Neural cell (in vitro differentiated cells): ENCODE results near the gene IFI6. TPM values are rescaled to one million over a fixed set of nuclear protein-coding genes. Genes with fewer than 3 reads are reported as not detected.

ENCODE experiments used
- H2AFZ ChIP-seq: fragments of 200-600, 300-800 bp; sonication (generic), shearing (Covaris generic); 2 replicates; pipeline ENCODE4 v1.6.0; 2014; ENCODE audit warnings: low read depth, mild to moderate bottlenecking, antibody characterized with exemption, low read length, moderate library complexity
- H3F3A ChIP-seq: fragments of 200-600 bp; shearing (Covaris generic); 2 replicates; pipeline ENCODE4 v1.6.1; 2016; ENCODE audit warnings: mild to moderate bottlenecking, moderate library complexity, mixed read lengths, antibody characterized with exemption, low read length; ENCODE audit not compliant: insufficient read depth, poor library complexity, severe bottlenecking
- H3K27ac ChIP-seq: fragments of 200-600, 300-800 bp; sonication (generic), shearing (Covaris generic); 2 replicates; pipeline ENCODE4 v1.5.1; 2014; ENCODE audit warnings: mild to moderate bottlenecking, low read length, moderate library complexity
- H3K27me3 ChIP-seq: fragments of 300-800, 200-600 bp; sonication (generic), shearing (Covaris generic); 2 replicates; pipeline ENCODE4 v1.6.0; 2014; ENCODE audit warnings: mild to moderate bottlenecking, low read depth, low read length, moderate library complexity; ENCODE audit not compliant: insufficient read depth
- H3K36me3 ChIP-seq: fragments of 300-800, 200-600 bp; sonication (generic), shearing (Covaris generic); 2 replicates; pipeline ENCODE4 v1.5.1; 2014; ENCODE audit warnings: mild to moderate bottlenecking, antibody characterized with exemption, low read length, moderate library complexity; ENCODE audit not compliant: insufficient read depth
- H3K4me2 ChIP-seq: fragments of 300-800, 200-600 bp; sonication (generic), shearing (Covaris generic); 2 replicates; pipeline ENCODE4 v1.6.0; 2014; ENCODE audit warnings: mild to moderate bottlenecking, low read length
- H3K4me3 ChIP-seq: fragments of 300-800, 200-600 bp; sonication (generic), shearing (Covaris generic); 2 replicates; pipeline ENCODE4 v1.5.1; 2014; ENCODE audit warnings: mild to moderate bottlenecking, low read length, moderate library complexity
- H3K79me2 ChIP-seq: fragments of 200-600 bp; shearing (Covaris generic); replicated peaks from 2 replicates; pipeline ENCODE4 v1.6.0; 2014; ENCODE audit warnings: mild to moderate bottlenecking, low read length, moderate library complexity; ENCODE audit not compliant: insufficient read depth
- H3K9ac ChIP-seq: fragments of 300-800, 200-600 bp; sonication (generic), shearing (Covaris generic); 2 replicates; pipeline ENCODE4 v1.6.1; 2016; ENCODE audit warnings: mild to moderate bottlenecking, low read length, mixed read lengths
- H3K9me2 ChIP-seq: fragments of 200-600 bp; shearing (Covaris generic); 2 replicates; pipeline ENCODE4 v1.6.1; 2016; ENCODE audit warnings: mild to moderate bottlenecking, low read length, mixed read lengths; ENCODE audit not compliant: insufficient read depth
- H3K9me3 ChIP-seq: fragments of 200-600, 300-800 bp; sonication (generic), shearing (Covaris generic); 2 replicates; pipeline ENCODE4 v1.6.1; 2016; ENCODE audit warnings: mild to moderate bottlenecking, mixed run types, low read length, moderate library complexity, mixed read lengths
- H4K20me1 ChIP-seq: fragments of 200-600 bp; shearing (Covaris generic); 2 replicates; pipeline ENCODE4 v1.6.1; 2016; ENCODE audit warnings: mild to moderate bottlenecking, mixed run types; ENCODE audit not compliant: insufficient read depth
- EP300 ChIP-seq: fragments of 450-650 bp; conservative IDR thresholded peaks from 2 replicates; pipeline ENCODE4 v1.6.1; 2014; ENCODE audit warnings: antibody characterized with exemption, mild to moderate bottlenecking, moderate library complexity; ENCODE audit not compliant: poor library complexity, severe bottlenecking
- EZH2 ChIP-seq: fragments of 200-600, 300-800 bp; shearing (Covaris generic), sonication (generic); IDR thresholded peaks from 2 replicates; pipeline ENCODE4 v1.6.1; 2014; ENCODE audit warnings: antibody characterized with exemption, low read length, borderline replicate concordance, mild to moderate bottlenecking; ENCODE audit not compliant: insufficient read depth, poor library complexity, severe bottlenecking
- MXI1 ChIP-seq: fragments of 450-650 bp; conservative IDR thresholded peaks from 2 replicates; pipeline ENCODE4 v1.6.1; 2014; ENCODE audit warnings: antibody characterized with exemption, mild to moderate bottlenecking; ENCODE audit not compliant: poor library complexity, severe bottlenecking
- POLR2AphosphoS5 ChIP-seq: IDR thresholded peaks from 2 replicates; pipeline ENCODE4 v1.6.1; 2012
- RAD21 ChIP-seq: fragments of 450-650 bp; conservative IDR thresholded peaks from 2 replicates; pipeline ENCODE4 v1.6.1; 2014; ENCODE audit warnings: antibody characterized with exemption, mild to moderate bottlenecking, moderate library complexity
- SMC3 ChIP-seq: fragments of 450-650 bp; conservative IDR thresholded peaks from 2 replicates; pipeline ENCODE4 v1.6.1; 2014; ENCODE audit warnings: antibody characterized with exemption, mild to moderate bottlenecking, moderate library complexity; ENCODE audit not compliant: poor library complexity
- TAF1 ChIP-seq: IDR thresholded peaks from 2 replicates; pipeline ENCODE4 v1.6.1; 2012; ENCODE audit warnings: low read depth
- polyA plus RNA-seq: library from polyadenylated mRNA; depleted of rRNA; stranded (reverse); fragments of >200 nt; gene quantifications from 2 replicates; pipeline ENCODE4 v1.2.3, GENCODE V29; 2014
- TF ChIP-seq, protein P1 (sequence below): fragments of 450-650 bp; IDR thresholded peaks from 2 replicates; pipeline ENCODE4 v1.5.1; 2014; ENCODE audit warnings: antibody characterized with exemption, mild to moderate bottlenecking, moderate library complexity; ENCODE audit not compliant: poor library complexity, severe bottlenecking
- TF ChIP-seq, protein P2 (sequence below): IDR thresholded peaks from 2 replicates; pipeline ENCODE4 v1.6.1; 2012; ENCODE audit warnings: borderline replicate concordance

The IFI6 gene
- polyA plus RNA-seq, 1 donor from 2014 or later: 0.35 TPM

DNA sequence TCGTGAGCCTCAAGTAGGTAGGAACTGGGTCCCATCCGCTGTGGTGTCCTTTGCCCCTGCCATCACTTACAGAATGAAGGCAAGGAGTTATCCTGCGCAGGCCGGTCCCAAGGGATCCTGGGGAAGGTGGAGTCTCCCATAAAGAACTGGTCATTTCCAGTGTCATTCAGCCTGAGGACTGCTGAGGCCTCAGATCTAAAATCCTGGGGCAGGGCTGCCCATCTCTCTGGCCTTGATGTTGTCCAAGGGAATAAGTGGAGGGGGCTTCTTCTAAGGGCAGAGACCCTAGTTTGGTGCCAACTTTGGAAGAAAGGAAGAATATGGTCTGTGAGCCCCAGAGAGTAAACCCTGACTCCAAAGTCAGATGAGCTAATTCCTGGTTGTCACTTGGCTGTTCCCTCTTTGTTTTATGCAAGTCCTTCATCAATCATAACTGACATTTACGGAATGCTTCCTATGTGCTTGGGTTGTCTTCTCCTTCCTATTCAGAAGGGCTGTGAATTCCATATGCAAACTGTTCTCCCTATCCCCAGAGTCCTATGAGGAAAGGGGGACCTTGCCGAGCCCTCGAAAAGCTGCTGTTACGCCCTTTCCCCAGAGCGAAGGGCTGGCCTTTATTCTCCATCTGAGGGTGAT, 6.9 kb downstream of the IFI6 start:
- Histone ChIP-seq H3F3A (no peaks in the 10 kb centered on the region), H3K4me3 (no peak overlapping the region), H4K20me1 (no peaks in the 10 kb centered on the region), H3K4me2 (no peak overlapping the region), H3K79me2 (no peaks in the 10 kb centered on the region), H3K27ac (no peak overlapping the region), H3K36me3 (no peaks in the 10 kb centered on the region), H3K9me3 (no peaks in the 10 kb centered on the region), H3K9ac (no peak overlapping the region), H3K27me3 (peaks cover 4% of the 10 kb centered on the region), H2AFZ (no peak overlapping the region), H3K9me2 (no peaks in the 10 kb centered on the region)
- TF ChIP-seq EZH2: no peak
- no peak for TF ChIP-seq TAF1
- TF ChIP-seq, protein P1, sequence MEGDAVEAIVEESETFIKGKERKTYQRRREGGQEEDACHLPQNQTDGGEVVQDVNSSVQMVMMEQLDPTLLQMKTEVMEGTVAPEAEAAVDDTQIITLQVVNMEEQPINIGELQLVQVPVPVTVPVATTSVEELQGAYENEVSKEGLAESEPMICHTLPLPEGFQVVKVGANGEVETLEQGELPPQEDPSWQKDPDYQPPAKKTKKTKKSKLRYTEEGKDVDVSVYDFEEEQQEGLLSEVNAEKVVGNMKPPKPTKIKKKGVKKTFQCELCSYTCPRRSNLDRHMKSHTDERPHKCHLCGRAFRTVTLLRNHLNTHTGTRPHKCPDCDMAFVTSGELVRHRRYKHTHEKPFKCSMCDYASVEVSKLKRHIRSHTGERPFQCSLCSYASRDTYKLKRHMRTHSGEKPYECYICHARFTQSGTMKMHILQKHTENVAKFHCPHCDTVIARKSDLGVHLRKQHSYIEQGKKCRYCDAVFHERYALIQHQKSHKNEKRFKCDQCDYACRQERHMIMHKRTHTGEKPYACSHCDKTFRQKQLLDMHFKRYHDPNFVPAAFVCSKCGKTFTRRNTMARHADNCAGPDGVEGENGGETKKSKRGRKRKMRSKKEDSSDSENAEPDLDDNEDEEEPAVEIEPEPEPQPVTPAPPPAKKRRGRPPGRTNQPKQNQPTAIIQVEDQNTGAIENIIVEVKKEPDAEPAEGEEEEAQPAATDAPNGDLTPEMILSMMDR: no peak
- TF ChIP-seq EP300: no peak
- no peak for TF ChIP-seq RAD21
- no peak for TF ChIP-seq MXI1
- no peak for TF ChIP-seq POLR2AphosphoS5
- TF ChIP-seq, protein P2, sequence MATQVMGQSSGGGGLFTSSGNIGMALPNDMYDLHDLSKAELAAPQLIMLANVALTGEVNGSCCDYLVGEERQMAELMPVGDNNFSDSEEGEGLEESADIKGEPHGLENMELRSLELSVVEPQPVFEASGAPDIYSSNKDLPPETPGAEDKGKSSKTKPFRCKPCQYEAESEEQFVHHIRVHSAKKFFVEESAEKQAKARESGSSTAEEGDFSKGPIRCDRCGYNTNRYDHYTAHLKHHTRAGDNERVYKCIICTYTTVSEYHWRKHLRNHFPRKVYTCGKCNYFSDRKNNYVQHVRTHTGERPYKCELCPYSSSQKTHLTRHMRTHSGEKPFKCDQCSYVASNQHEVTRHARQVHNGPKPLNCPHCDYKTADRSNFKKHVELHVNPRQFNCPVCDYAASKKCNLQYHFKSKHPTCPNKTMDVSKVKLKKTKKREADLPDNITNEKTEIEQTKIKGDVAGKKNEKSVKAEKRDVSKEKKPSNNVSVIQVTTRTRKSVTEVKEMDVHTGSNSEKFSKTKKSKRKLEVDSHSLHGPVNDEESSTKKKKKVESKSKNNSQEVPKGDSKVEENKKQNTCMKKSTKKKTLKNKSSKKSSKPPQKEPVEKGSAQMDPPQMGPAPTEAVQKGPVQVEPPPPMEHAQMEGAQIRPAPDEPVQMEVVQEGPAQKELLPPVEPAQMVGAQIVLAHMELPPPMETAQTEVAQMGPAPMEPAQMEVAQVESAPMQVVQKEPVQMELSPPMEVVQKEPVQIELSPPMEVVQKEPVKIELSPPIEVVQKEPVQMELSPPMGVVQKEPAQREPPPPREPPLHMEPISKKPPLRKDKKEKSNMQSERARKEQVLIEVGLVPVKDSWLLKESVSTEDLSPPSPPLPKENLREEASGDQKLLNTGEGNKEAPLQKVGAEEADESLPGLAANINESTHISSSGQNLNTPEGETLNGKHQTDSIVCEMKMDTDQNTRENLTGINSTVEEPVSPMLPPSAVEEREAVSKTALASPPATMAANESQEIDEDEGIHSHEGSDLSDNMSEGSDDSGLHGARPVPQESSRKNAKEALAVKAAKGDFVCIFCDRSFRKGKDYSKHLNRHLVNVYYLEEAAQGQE: no peak
- TF ChIP-seq SMC3: no peak

DNA sequence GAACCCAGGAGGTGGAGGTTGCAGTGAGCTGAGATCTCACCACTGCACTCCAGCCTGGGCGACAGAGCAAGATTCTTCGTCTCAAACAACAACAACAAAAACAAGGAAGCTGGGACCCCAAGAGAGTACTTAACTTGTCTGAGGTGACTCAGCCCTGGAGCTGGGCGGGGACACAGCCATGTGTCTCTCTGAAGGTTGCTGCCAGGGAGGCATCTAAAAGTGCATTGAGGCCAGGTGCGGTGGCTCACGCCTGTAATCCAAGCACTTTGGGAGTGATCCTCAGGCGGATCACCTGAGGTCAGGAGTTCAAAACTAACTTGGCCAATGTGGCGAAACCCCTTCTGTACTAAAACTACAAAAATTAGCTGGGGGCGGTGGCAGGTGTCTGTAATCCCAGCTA, 7.7 kb downstream of the IFI6 start:
- no peak overlapping the region for H3K4me3 ChIP-seq
- no peak overlapping the region for H3K27ac ChIP-seq
- no peaks in the 10 kb centered on the region for H4K20me1 ChIP-seq
- H3K27me3 ChIP-seq: peaks cover 11% of the 10 kb centered on the region
- no peak overlapping the region for H3K9ac ChIP-seq
- H3K9me3 ChIP-seq: no peaks in the 10 kb centered on the region
- H3K36me3 ChIP-seq: no peaks in the 10 kb centered on the region
- no peaks in the 10 kb centered on the region for H3K9me2 ChIP-seq
- no peak overlapping the region for H2AFZ ChIP-seq
- H3K79me2 ChIP-seq: no peaks in the 10 kb centered on the region
- H3K4me2 ChIP-seq: no peak overlapping the region
- TF ChIP-seq MXI1 (no peak), POLR2AphosphoS5 (no peak), EP300 (no peak)
- TF ChIP-seq, protein P1: no peak
- H3F3A ChIP-seq: no peaks in the 10 kb centered on the region
